HUES64 (cell line): ENCODE measurements around the gene MTERF1.
"Not testable (repeated sequence)": the region's sequence is repeated elsewhere in the genome, so short reads cannot be mapped to it uniquely, and the experiment has no call there.

ENCODE experiments used
- H3K27ac ChIP-seq: 2 replicates; pipeline ENCODE4 v1.7.0; 2013; ENCODE audit warnings: low read depth, low read length, inconsistent platforms
- H3K27me3 ChIP-seq: 2 replicates; pipeline ENCODE4 v1.6.1; 2013; ENCODE audit warnings: mild to moderate bottlenecking, low read length; ENCODE audit not compliant: insufficient read depth
- H3K36me3 ChIP-seq: 2 replicates; pipeline ENCODE4 v1.6.1; 2013; ENCODE audit warnings: mild to moderate bottlenecking, low read length; ENCODE audit not compliant: insufficient read depth
- H3K4me1 ChIP-seq: 2 replicates; pipeline ENCODE4 v1.6.1; 2013; ENCODE audit warnings: mild to moderate bottlenecking, low read length, moderate library complexity; ENCODE audit not compliant: insufficient read depth
- H3K4me3 ChIP-seq: 2 replicates; pipeline ENCODE4 v1.5.1; 2013; ENCODE audit warnings: mild to moderate bottlenecking, low read length, moderate library complexity
- H3K9ac ChIP-seq: 2 replicates; pipeline ENCODE4 v1.6.1; 2013; ENCODE audit warnings: mild to moderate bottlenecking, low read depth, low read length
- H3K9me3 ChIP-seq: 2 replicates; pipeline ENCODE4 v1.6.1; 2013; ENCODE audit warnings: low read depth, low read length; ENCODE audit not compliant: insufficient read depth
- WGBS: fragments of 150-250, 120-280 bp; methylation state at CpG from one replicate; pipeline ENCODE4 v1.1.7; 2013; ENCODE audit warnings: missing lambda C conversion rate; 5-methylcytosine and 5-hydroxymethylcytosine counted together

Gene MTERF1

GRCh38 chr7:91880016-91880412 lies 488 bp downstream of the MTERF1 start:
- Histone ChIP-seq H3K9me3 (no peaks in the 10 kb centered on the region), H3K36me3 (peaks cover 11% of the 10 kb centered on the region; the same call in 1 of the 2 replicates), H3K27me3 (no peaks in the 10 kb centered on the region), H3K4me3 (peak overlapping the region; percentile 86), H3K4me1 (no peaks in the 10 kb centered on the region; the same call in 1 of the 2 replicates), H3K27ac (peak overlapping the region; percentile 19; the same call in 1 of the 2 replicates), H3K9ac (peak overlapping the region; percentile 80)
- 5% methylated on average over 9 of the region's 9 CpGs for WGBS

- no peak overlapping the region for H3K4me3 ChIP-seq
- no peak overlapping the region for H3K9ac ChIP-seq
- no peaks in the 10 kb centered on the region for H3K27me3 ChIP-seq
- 95% methylated on average over 4 of the region's 4 CpGs for WGBS
- H3K4me1 ChIP-seq = no peaks in the 10 kb centered on the region
- H3K27ac ChIP-seq = no peak overlapping the region
- H3K36me3 ChIP-seq = peaks cover 26% of the 10 kb centered on the region; the same call in 1 of the 2 replicates
- H3K9me3 ChIP-seq = no peaks in the 10 kb centered on the region
These were observed 3.9 kb downstream of the MTERF1 start for GRCh38 chr7:91876391-91877133.

GRCh38 chr7:91875851-91876250 lies 4.7 kb downstream of the MTERF1 start:
- Histone ChIP-seq H3K27ac (no peak overlapping the region), H3K4me3 (no peak overlapping the region), H3K9ac (no peak overlapping the region), H3K9me3 (no peaks in the 10 kb centered on the region), H3K36me3 (peaks cover 26% of the 10 kb centered on the region; the same call in 1 of the 2 replicates), H3K27me3 (no peaks in the 10 kb centered on the region), H3K4me1 (no peaks in the 10 kb centered on the region)
- WGBS = 94% methylated on average over 3 of the region's 3 CpGs

- Histone ChIP-seq H3K9me3 (no peaks in the 10 kb centered on the region), H3K4me3 (no peak overlapping the region), H3K27me3 (no peaks in the 10 kb centered on the region), H3K9ac (no peak overlapping the region), H3K36me3 (peaks cover 26% of the 10 kb centered on the region; the same call in 1 of the 2 replicates), H3K4me1 (no peaks in the 10 kb centered on the region), H3K27ac (no peak overlapping the region)
These were observed 7.6 kb downstream of the MTERF1 start for GRCh38 chr7:91872928-91873327.

- Histone ChIP-seq H3K36me3 (peaks cover 26% of the 10 kb centered on the region; the same call in 1 of the 2 replicates), H3K9ac (no peak overlapping the region), H3K9me3 (no peaks in the 10 kb centered on the region), H3K4me3 (no peak overlapping the region), H3K27ac (no peak overlapping the region), H3K4me1 (no peaks in the 10 kb centered on the region), H3K27me3 (no peaks in the 10 kb centered on the region)
These were observed 8.4 kb downstream of the MTERF1 start for GRCh38 chr7:91872069-91872468.

GRCh38 chr7:91869661-91870060 lies 10.8 kb downstream of the MTERF1 start:
- no peak overlapping the region for H3K9ac ChIP-seq
- H3K27me3 ChIP-seq = no peaks in the 10 kb centered on the region
- H3K27ac ChIP-seq = no peak overlapping the region
- H3K4me3 ChIP-seq = no peak overlapping the region
- H3K9me3 ChIP-seq = no peaks in the 10 kb centered on the region
- no peaks in the 10 kb centered on the region for H3K4me1 ChIP-seq
- peaks cover 14% of the 10 kb centered on the region; the same call in 1 of the 2 replicates for H3K36me3 ChIP-seq
- WGBS = 100% methylated on average over 1 of the region's 1 CpG

GRCh38 chr7:91866599-91867148 lies 13.8 kb downstream of the MTERF1 start:
- no peaks in the 10 kb centered on the region for H3K36me3 ChIP-seq
- H3K4me3 ChIP-seq = no peak overlapping the region
- H3K9me3 ChIP-seq = no peaks in the 10 kb centered on the region
- WGBS = 92% methylated on average over 2 of the region's 2 CpGs
- no peaks in the 10 kb centered on the region for H3K4me1 ChIP-seq
- no peak overlapping the region for H3K9ac ChIP-seq
- H3K27ac ChIP-seq = no peak overlapping the region
- no peaks in the 10 kb centered on the region for H3K27me3 ChIP-seq

GRCh38 chr7:91865511-91865910 lies 15.0 kb downstream of the MTERF1 start:
- Histone ChIP-seq H3K27ac (no peak overlapping the region), H3K4me3 (no peak overlapping the region), H3K9me3 (no peaks in the 10 kb centered on the region), H3K27me3 (no peaks in the 10 kb centered on the region), H3K4me1 (no peaks in the 10 kb centered on the region), H3K36me3 (no peaks in the 10 kb centered on the region), H3K9ac (no peak overlapping the region)
- WGBS = 75% methylated on average over 1 of the region's 2 CpGs

- H3K36me3 ChIP-seq, H3K27me3 ChIP-seq, H3K27ac ChIP-seq, H3K9ac ChIP-seq, H3K4me1 ChIP-seq, H3K4me3 ChIP-seq, H3K9me3 ChIP-seq: not testable (repeated sequence)
These were observed 15.9 kb downstream of the MTERF1 start for GRCh38 chr7:91864604-91865003.

GRCh38 chr7:91864070-91864469 lies 16.4 kb downstream of the MTERF1 start:
- 96% methylated on average over 6 of the region's 6 CpGs for WGBS
- Histone ChIP-seq H3K9ac (no peak overlapping the region), H3K27me3 (no peaks in the 10 kb centered on the region), H3K9me3 (no peaks in the 10 kb centered on the region), H3K27ac (no peak overlapping the region), H3K36me3 (no peaks in the 10 kb centered on the region), H3K4me1 (no peaks in the 10 kb centered on the region), H3K4me3 (no peak overlapping the region)

- H3K9ac ChIP-seq = no peak overlapping the region
- H3K27me3 ChIP-seq = no peaks in the 10 kb centered on the region
These were observed 28.2 kb downstream of the MTERF1 start for GRCh38 chr7:91852263-91852741.

More at GRCh38 chr7:91852263-91852741, 28.2 kb downstream of the MTERF1 start:
- Histone ChIP-seq H3K4me3 (no peak overlapping the region), H3K27ac (no peak overlapping the region), H3K36me3 (no peaks in the 10 kb centered on the region), H3K4me1 (peaks cover 17% of the 10 kb centered on the region; the same call in 1 of the 2 replicates), H3K9me3 (no peaks in the 10 kb centered on the region)
